BLaER1 (cell line): ENCODE results near the gene GGA1.
A peak's percentile ranks its signal among the peaks of the same experiment; 100 is the strongest.

Source experiments
- H3K27ac ChIP-seq: shearing (Covaris generic); formaldehyde crosslinking; 2 replicates; pipeline ENCODE4 v1.8.1; 2022
- H3K27me3 ChIP-seq: shearing (Covaris generic); formaldehyde crosslinking; 2 replicates; pipeline ENCODE4 v1.8.1; 2022
- H3K36me3 ChIP-seq: shearing (Covaris generic); formaldehyde crosslinking; 2 replicates; pipeline ENCODE4 v1.8.1; 2022
- H3K4me1 ChIP-seq: shearing (Covaris generic); formaldehyde crosslinking; 2 replicates; pipeline ENCODE4 v1.8.1; 2022
- H3K4me2 ChIP-seq: shearing (Covaris generic); formaldehyde crosslinking; 2 replicates; pipeline ENCODE4 v1.8.1; 2022
- H3K4me3 ChIP-seq: shearing (Covaris generic); formaldehyde crosslinking; 2 replicates; pipeline ENCODE4 v1.8.1; 2022
- H3K9ac ChIP-seq: shearing (Covaris generic); formaldehyde crosslinking; 2 replicates; pipeline ENCODE4 v1.8.1; 2022
- H3K9me3 ChIP-seq: shearing (Covaris generic); formaldehyde crosslinking; 2 replicates; pipeline ENCODE4 v1.8.1; 2022
- H4K20me1 ChIP-seq: shearing (Covaris generic); formaldehyde crosslinking; 2 replicates; pipeline ENCODE4 v1.8.1; 2022
- Cebpa-rat ChIP-seq: shearing (Covaris generic); IDR thresholded peaks from 2 replicates; pipeline ENCODE4 v1.8.1; 2022

GGA1 gene

GRCh38 chr22:37636186-37636948 lies 27.7 kb downstream of the GGA1 start:
- Histone ChIP-seq H3K4me3 (peak overlapping the region; percentile 0; the same call in 1 of the 2 replicates), H3K27me3 (no peaks in the 10 kb centered on the region), H3K36me3 (peaks cover 12% of the 10 kb centered on the region), H3K27ac (peak overlapping the region; percentile 92), H3K9ac (peak overlapping the region; percentile 73), H3K4me2 (peak overlapping the region; percentile 90), H3K9me3 (no peaks in the 10 kb centered on the region), H3K4me1 (peaks cover 91% of the 10 kb centered on the region), H4K20me1 (peaks cover 4% of the 10 kb centered on the region; the same call in 1 of the 2 replicates)
- TF ChIP-seq Cebpa-rat = no peak

- no peaks in the 10 kb centered on the region for H3K27me3 ChIP-seq
- H3K4me3 ChIP-seq = peak overlapping the region; percentile 0; the same call in 1 of the 2 replicates
- H3K36me3 ChIP-seq = peaks cover 12% of the 10 kb centered on the region
- H3K4me2 ChIP-seq = peak overlapping the region; percentile 90
- no peaks in the 10 kb centered on the region for H3K9me3 ChIP-seq
- H3K9ac ChIP-seq = peak overlapping the region; percentile 73
- TF ChIP-seq Cebpa-rat = no peak
- H3K4me1 ChIP-seq = peaks cover 90% of the 10 kb centered on the region
- H3K27ac ChIP-seq = peak overlapping the region; percentile 92
- H4K20me1 ChIP-seq = peaks cover 10% of the 10 kb centered on the region; the same call in 1 of the 2 replicates
Observed at GRCh38 chr22:37636949-37637273, 28.3 kb downstream of the GGA1 start.

GRCh38 chr22:37638391-37639069 lies 29.9 kb downstream of the GGA1 start:
- peaks cover 89% of the 10 kb centered on the region for H3K4me1 ChIP-seq
- peak overlapping the region; percentile 90 for H3K9ac ChIP-seq
- no peaks in the 10 kb centered on the region for H3K27me3 ChIP-seq
- peaks cover 21% of the 10 kb centered on the region; the same call in 1 of the 2 replicates for H4K20me1 ChIP-seq
- H3K9me3 ChIP-seq = no peaks in the 10 kb centered on the region
- peaks cover 19% of the 10 kb centered on the region for H3K36me3 ChIP-seq
- H3K27ac ChIP-seq = peak overlapping the region; percentile 92
- TF ChIP-seq Cebpa-rat = no peak
- peak overlapping the region; percentile 90 for H3K4me2 ChIP-seq
- peak overlapping the region; percentile 76 for H3K4me3 ChIP-seq

- no peaks in the 10 kb centered on the region for H3K9me3 ChIP-seq
- H3K4me1 ChIP-seq = peaks cover 85% of the 10 kb centered on the region
- H3K4me2 ChIP-seq = peak within 1 kb of the TSS; percentile 90
- no peaks in the 10 kb centered on the region for H3K27me3 ChIP-seq
- no peak for TF ChIP-seq Cebpa-rat
- H3K9ac ChIP-seq = peak within 1 kb of the TSS; percentile 90
- H4K20me1 ChIP-seq = peaks cover 25% of the 10 kb centered on the region; the same call in 1 of the 2 replicates
- peak within 1 kb of the TSS; percentile 92 for H3K27ac ChIP-seq
- peaks cover 26% of the 10 kb centered on the region for H3K36me3 ChIP-seq
- peak within 1 kb of the TSS; percentile 76 for H3K4me3 ChIP-seq
Observed at GRCh38 chr22:37639070-37639760, 30.6 kb downstream of the GGA1 start, which contains the start of gene SH3BP1. TSS of gene SH3BP1 (plus strand) at chr22:37639669. CDS start at chr22:37639788, 119 bp downstream.

- peak overlapping the region; percentile 92 for H3K27ac ChIP-seq
Observed at GRCh38 chr22:37639771-37640590, 31.3 kb downstream of the GGA1 start.

GRCh38 chr22:37640591-37641560 lies 32.2 kb downstream of the GGA1 start:
- H3K4me2 ChIP-seq = peak overlapping the region; percentile 90
- peaks cover 69% of the 10 kb centered on the region for H3K4me1 ChIP-seq
- H3K4me3 ChIP-seq = peak overlapping the region; percentile 76

More at GRCh38 chr22:37639771-37640590, 31.3 kb downstream of the GGA1 start:
- no peak for TF ChIP-seq Cebpa-rat
- Histone ChIP-seq H3K4me3 (peak overlapping the region; percentile 76), H3K9ac (peak overlapping the region; percentile 90), H3K4me1 (peaks cover 78% of the 10 kb centered on the region), H3K9me3 (no peaks in the 10 kb centered on the region), H3K4me2 (peak overlapping the region; percentile 90), H3K36me3 (peaks cover 34% of the 10 kb centered on the region), H3K27me3 (no peaks in the 10 kb centered on the region), H4K20me1 (peaks cover 25% of the 10 kb centered on the region; the same call in 1 of the 2 replicates)

GRCh38 chr22:37641561-37641949 lies 32.9 kb downstream of the GGA1 start:
- no peak for TF ChIP-seq Cebpa-rat
- Histone ChIP-seq H3K9me3 (no peaks in the 10 kb centered on the region), H3K4me3 (no peak overlapping the region), H3K4me2 (peak overlapping the region; percentile 90), H3K4me1 (peaks cover 62% of the 10 kb centered on the region), H3K27ac (0 out of 2 replicates have a peak overlapping the region, but pooled peaks have one; percentile 92), H4K20me1 (peaks cover 25% of the 10 kb centered on the region; the same call in 1 of the 2 replicates), H3K27me3 (no peaks in the 10 kb centered on the region), H3K9ac (peak overlapping the region; percentile 90; the same call in 1 of the 2 replicates), H3K36me3 (peaks cover 49% of the 10 kb centered on the region)

More at GRCh38 chr22:37640591-37641560, 32.2 kb downstream of the GGA1 start:
- no peak for TF ChIP-seq Cebpa-rat
- peak overlapping the region; percentile 92 for H3K27ac ChIP-seq
- no peaks in the 10 kb centered on the region for H3K9me3 ChIP-seq
- peak overlapping the region; percentile 90 for H3K9ac ChIP-seq
- H3K27me3 ChIP-seq = no peaks in the 10 kb centered on the region
- peaks cover 25% of the 10 kb centered on the region; the same call in 1 of the 2 replicates for H4K20me1 ChIP-seq
- H3K36me3 ChIP-seq = peaks cover 42% of the 10 kb centered on the region
